G401.6 (cell line): ENCODE measurements around the gene GFM1.
A peak's percentile ranks its signal among the peaks of the same experiment; 100 is the strongest.

Experiments
- FAIRE-seq: peaks from 2 replicates; lab custom pipeline; 2012; peaks lifted over from hg19 to GRCh38; lab: Jason Lieb, UNC

GFM1 gene

DNA sequence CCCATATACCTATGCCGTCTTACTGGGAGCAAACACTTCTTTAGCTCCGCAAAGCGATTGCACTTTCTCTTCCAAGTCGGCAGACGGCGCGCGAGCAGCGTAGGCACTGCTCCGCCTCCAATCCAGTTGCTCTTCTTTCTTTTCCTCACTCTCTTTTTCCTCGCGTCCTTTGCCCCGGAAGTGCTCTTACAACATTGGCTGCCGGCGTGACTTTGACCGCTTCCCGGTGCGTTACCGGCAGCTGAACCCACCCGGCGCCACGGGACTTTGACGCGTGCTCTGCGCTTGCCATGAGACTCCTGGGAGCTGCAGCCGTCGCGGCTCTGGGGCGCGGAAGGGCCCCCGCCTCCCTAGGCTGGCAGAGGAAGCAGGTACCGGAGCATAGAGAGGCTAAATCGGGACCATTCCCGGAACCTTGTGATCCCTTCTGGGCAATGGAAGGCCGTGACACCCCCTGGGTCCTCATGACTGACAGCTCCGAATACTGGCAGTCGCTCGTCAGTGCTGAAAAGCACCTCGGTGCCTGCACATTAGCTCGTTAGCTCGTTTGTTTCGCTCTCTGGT is at the start of gene GFM1:
GFM1 (plus strand) TSS at position 183 of the 564 bp plus-strand sequence; CDS start at position 291, 108 bp downstream.
- peak; percentile 94 for FAIRE-seq

DNA sequence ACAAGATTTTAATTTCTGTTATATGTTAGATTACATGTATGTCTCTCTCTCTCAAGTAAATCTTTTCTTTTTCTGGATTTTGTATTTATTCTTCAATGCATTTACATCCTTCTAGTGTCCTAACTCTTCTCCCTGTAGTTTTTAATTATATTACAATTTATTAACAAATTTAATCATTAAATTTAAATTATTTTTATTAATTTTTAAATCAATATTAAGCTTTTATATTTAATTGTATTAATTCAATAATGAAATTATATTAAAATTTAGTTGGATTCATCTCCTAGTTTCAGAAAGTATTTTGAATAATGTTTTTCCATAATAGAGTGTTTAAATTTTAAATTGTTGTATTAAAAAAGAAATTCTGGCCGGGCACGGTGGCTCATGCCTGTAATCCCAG is 43.5 kb upstream of the GFM1 start:
- FAIRE-seq, result peak; percentile 93

DNA sequence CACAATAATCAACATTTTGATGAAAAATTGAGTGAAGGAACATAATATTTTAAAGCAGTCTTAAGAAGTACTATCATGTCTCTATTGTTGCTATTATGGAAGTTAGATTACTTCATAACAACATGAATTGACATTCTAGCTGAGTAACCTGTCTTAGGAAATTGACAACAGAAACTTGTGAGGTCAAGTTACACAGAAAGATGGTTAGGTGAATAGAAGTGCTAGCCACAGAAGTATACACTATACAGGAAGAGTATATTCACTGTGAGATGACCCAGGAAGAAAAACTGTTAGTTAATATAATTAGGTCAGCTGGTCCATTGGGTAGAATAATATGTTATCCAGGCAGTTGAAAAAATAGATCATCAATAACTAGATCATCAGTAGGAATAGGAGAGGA is 42.1 kb upstream of the GFM1 start:
- FAIRE-seq, result peak; percentile 33

DNA sequence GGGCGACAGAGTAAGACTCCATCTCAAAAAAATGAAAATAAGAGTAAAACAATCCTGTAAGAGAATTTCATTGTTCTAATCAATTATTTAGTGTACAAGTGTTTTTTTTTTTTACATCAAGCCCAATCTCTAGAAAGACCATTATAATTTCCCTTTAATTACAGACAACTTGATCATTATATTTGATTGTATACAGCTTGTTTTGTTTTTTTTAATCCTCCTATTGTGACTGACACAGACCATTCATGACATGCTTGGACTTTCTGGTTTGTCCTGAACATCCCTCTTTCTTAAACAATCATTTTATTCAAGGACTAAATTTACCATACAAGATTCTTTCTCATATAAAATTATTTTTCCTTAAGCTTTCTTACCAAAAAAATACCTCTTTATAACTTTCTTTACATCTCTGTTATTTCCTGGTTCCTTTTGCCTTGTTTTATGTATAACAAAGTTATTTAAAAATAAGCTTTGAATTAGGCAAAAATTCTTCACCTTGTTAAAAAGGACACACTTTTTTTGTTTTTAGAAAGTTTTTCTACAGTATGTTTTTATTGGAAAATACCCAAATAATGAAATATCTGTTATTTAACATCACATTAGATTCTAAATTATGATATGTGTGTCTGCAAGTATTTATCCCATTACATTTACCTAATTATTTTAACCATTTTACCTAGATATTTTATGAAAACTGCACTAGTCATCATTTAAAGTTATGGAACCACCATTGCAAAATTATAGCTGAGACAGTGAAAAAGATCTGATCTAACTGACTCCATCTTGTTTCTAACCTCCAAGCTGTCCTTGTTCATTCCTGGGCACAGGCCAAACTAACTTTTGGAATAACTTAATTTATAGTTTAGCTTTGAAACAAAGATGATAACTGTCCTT is 26.1 kb upstream of the GFM1 start:
- FAIRE-seq, result no peak

DNA sequence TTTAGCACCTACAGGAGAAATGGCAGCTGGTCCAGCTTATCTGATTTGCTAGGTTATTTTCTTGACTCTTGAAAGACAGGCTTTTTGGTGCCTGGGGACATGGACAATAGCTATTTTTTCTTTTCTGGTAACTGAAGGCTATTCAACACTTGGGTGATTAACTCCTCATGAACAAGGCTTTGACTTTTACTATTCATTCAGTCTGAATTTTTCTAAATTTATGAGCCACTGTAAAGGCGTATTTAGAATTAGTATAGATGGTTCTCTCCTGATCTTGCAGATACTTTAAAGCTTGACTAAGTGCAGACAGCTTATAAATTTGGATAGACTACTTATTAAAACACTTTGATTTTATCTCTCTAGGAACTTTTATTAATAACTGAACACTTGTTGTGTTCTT is 18.4 kb upstream of the GFM1 start:
- no peak for FAIRE-seq

DNA sequence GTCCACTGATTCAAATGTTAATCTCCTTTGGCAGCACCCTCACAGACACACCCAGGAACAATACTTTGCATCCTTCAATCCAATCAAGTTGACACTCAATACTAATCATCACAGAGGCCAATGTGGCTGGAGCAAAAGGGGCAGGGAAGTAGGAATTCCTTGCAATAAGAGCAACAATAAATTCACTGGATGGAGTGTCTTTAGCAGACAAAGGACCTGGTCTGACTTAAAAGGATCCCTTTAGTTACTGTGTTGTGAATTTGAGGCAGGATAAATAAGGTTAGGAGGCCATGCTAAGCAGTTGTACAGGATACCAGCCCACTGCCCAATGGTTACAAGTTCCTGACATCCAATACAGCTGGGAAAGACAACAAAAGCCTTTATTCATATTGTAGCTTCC is 12.3 kb upstream of the GFM1 start:
- FAIRE-seq, result no peak

DNA sequence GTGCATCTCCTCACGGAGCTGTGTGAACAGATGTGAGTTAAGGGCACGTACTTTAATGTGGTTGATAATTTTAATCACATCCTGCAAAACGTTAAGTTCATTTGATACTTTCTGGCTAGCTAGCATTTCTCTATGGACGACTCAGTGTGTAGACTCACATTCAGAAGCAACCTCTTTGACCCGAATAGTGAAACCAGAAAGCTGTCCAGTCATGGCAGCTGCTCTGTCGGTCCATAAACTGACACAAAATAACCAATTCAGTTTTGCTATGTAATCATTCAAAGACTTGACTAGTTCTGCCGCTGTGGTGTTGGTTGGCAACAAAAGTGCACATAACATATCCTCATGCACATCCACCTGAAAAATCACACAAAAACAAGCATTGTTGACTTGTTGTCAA is 3.7 kb upstream of the GFM1 start:
- no peak for FAIRE-seq

DNA sequence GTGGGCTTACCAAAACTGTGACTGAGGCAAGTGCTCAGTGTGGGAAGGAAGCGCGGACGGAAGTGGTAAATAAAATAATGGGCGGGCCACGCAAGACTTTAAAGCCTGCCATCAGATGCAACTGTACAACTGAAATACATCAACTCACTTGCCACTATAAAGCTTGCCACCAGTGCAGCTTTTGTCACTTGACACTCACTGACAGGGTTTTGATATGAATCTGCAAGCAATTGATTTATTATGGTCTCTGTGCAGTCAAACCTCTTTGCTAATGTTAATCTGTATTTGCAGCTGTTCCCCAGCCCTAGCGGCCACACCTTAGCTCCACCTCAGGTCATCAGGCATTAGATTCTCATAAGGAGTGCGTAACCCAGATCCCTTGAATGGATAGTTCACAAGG is 2.3 kb upstream of the GFM1 start:
- FAIRE-seq, result no peak

DNA sequence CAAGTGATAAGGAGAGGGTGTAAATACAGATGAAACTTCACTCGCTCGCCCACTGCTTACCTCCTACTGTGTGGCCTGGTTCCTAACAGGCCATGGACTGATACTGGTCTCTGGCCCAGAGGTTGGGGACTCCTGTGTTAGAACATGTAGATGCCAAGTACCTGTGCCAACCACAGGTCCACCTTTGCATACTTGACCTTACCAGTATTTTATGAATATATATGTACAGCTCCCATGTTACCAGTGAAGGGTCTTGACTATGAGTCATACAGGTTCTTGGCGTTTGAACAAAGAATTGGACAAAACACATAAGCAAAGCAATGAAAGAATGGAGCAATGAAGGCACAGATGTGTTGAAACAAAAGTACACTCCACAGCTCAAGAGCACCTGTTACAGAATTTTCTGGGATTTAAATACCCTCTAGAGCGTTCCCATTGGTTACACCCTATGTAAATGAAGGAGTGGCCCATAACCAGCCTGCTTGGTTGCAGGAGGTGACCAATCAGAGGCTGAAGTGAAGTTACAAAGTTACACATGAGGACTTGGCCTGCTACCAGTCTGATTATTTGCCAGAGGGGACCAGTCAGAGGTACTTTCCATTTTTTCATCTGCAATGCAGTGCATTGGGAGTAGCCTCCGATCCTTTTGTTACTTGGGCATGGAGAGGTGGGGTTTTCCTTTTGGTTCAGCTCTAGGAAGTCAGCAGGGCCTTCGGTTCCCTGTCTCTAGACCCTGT is 1.7 kb upstream of the GFM1 start:
- no peak for FAIRE-seq

DNA sequence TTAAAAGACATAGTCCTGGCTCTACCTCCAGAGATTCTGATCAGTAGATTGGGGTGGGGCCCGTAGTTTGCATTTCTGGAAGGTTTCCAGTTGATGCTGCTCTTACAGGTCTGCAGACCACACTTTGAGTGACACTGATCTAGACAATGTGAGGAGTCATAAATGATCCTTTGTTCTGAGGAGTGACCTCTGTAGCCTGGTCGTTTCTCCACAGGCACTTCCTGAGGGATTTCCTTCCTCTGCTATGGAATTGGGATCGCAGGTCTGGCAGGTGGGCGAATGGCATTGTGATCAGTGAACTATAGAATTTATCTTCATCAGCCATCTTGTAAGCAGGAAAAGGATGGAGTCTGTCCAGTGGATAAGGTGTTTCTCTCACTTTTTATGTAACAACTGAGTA is 5.5 kb downstream of the GFM1 start:
- no peak for FAIRE-seq

DNA sequence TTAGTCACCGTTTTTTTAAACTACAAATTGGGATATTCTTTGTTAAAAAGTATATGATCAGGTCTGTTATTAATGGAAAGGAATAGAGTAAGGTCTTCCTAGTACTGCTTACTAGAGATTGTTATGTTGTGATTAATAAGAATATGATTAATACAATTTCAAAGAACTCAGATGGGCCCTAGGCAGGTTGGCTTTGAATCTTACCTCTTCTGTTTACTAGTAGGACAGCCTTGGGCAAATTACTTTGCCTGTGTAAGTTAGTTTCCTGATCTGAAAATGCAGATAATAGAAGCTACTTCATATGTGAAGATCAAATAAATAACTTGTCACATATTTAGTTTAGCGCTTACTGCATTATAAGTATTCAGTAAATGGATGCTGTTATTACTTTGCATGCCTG is 6.9 kb downstream of the GFM1 start:
- no peak for FAIRE-seq

DNA sequence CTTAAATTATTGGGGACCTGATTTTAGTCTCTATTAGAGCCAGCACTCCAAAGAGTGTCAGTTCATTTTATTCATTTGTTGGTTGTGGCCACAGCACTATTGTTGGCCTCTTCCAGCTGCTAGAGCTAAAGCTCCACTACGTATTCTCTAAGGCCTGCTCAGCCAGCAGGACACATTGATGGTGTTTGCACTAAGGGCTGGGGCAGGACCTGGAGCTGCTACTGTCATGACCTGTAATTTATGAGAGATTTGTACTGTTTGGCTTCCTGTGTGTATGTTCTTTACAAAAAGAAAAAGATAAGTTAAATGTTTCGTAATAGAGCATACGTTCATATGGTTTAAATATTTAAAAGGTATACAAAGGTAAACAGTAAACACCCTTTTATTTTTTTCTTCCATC is 8.1 kb downstream of the GFM1 start:
- FAIRE-seq, result no peak

DNA sequence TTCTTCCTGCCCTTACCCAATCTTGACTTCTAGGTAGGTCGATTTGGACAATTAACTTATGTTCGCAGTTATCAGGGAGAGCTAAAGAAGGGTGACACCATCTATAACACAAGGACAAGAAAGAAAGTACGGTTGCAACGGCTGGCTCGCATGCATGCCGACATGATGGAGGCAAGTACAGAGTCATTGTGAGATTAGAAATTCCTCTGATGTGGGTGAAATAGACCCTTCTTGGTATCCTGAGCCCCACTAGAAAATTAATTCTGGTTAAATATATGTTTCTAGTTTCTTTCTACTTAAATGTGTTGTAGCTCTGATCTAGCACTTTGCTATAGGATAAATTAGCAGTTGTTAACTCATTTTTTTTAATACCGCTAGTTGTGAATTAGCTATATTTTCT is 14.6 kb downstream of the GFM1 start:
- no peak for FAIRE-seq

DNA sequence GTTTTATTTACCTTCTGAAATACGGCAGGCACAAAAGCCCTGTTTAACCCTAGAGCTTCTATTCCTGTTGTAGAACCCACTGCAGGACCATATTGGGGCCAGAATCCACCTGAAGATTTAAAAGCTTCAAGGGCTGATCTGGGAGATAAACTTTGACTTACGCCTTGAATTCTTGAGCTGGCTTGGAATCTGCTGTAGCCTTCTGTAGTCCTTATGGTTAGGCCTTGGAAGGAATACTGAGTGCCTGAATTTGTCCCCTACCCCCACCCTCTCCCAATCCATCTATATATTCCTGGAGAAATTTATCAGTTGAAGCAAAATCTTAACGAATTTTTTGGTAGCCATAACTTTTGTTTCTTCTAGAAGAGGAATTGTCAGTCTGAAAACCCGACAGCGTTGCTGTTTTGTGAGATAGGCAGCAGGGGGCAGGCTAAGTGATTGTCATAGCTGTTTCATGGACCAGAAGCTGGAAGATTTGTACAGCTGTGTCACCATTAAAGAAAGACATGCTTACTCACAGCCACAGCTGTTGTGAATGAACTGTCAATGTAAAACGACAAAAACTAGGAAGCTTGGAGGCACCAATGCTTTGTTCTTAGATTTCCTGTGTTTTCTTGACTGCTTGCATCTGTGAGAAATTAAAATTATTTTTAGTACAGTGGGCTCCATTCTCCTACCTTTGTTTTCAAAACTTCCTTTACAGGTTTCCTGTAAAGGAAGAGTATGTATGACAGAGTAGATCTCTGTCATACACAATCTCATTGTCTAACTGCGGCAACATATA is 15.3 kb downstream of the GFM1 start:
- FAIRE-seq, result peak; percentile 41

DNA sequence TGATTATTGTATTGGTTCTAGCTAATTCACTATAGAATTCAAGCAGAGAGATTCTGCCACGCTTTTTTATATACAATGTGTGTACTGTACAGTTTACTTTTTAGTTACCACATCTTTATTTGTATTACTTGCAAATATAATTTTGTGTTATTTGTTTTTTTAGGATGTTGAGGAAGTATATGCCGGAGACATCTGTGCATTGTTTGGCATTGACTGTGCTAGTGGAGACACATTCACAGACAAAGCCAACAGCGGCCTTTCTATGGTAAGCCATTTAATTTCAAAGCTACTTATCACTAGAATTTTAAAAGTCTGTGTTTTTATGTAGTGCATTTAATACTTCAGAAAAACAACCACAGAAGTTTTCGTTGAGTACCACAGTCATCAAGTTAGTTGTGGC is 16.4 kb downstream of the GFM1 start:
- no peak for FAIRE-seq

DNA sequence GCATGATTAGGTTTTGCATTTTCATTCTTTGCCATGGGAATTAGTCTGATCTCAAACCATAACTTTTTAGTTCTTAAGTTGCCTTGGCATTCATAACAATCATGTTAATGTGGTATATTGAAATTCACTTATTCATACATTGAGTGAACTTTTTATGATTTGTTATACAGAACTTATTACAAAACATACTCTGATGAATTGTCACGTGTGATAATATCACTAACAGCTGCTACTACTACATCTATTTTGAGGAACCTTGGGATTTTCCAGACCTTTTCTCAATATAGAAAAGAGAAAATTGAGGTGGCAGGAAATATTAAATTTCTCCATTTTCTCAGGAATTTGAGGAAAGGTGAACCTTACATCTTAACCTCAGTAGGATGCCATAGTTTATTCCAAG is 18.9 kb downstream of the GFM1 start:
- FAIRE-seq, result no peak

DNA sequence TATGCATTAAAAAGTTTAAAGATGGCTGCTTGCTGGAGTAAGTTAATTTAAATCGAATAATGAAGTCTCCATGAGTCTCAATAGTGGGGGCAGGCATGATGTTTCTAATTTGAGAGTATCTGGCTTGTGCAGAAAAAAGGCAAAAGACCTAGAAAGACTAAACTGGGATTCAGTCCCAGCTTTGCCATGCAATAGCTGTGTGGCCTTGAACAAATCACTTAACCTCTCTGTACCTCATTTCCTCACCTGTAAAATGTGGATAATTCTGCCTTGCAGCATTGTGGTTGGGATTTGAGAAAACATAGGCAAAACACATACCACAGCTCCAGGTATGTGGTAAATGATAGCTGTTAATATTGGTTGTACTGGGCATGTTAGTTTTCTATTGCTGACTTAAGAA is 19.5 kb downstream of the GFM1 start:
- no peak for FAIRE-seq

DNA sequence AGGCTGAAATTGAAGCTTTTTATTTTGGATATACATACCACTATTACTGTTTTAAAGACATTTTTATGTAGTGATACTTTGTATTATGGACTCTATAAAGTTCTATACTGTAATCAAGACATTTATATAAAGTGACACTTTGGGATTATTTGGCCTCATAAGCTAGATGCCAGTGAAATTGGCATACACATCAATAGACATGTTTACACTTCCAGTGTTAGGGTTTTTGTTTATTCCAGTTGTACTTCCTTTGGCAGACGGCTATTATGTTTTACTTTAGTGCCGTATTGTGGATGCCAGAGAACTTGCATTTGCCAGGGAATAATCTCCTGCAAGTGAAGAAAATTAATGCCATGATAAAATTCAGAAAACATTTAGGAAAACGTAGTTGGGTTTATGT is 22.1 kb downstream of the GFM1 start:
- no peak for FAIRE-seq

DNA sequence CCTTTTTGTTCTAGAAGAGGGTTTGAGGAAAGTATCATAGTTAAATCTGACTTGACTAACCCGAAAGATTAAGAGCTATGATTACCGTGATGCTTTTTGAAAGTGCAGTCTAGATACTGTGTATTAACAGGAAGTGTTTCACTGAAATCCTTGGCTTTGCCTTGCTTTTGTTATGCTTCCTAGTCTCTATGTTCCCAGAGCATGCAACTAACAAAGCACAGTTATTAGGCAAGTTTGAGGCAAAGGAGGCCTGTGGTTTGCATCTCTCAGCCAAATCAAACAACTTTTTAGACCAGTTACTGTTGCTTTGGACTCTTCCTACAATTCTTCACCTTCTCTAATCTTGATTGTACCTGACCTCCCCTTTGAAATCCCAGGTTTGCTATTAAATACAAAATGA is 24.2 kb downstream of the GFM1 start:
- no peak for FAIRE-seq

DNA sequence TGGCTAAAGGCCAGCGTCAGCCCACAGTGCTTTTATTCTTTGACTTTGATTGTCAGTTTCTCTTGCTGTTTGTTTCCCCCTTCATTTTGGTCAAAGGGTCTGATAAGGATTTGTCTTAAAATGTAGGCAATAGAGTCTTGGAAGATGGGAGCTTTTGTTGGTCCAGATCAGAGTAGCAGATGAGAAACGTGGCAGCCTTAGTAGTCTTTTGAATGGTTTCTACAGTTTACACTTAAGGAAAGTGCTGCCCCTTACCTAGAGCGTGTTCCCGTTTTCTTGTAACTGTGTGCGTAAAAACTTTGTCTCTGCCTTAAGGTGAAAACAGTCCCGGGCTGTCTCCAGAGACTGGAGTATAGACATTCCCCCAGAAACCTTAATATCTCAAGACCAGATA is 27.5 kb downstream of the GFM1 start:
- no peak for FAIRE-seq

DNA sequence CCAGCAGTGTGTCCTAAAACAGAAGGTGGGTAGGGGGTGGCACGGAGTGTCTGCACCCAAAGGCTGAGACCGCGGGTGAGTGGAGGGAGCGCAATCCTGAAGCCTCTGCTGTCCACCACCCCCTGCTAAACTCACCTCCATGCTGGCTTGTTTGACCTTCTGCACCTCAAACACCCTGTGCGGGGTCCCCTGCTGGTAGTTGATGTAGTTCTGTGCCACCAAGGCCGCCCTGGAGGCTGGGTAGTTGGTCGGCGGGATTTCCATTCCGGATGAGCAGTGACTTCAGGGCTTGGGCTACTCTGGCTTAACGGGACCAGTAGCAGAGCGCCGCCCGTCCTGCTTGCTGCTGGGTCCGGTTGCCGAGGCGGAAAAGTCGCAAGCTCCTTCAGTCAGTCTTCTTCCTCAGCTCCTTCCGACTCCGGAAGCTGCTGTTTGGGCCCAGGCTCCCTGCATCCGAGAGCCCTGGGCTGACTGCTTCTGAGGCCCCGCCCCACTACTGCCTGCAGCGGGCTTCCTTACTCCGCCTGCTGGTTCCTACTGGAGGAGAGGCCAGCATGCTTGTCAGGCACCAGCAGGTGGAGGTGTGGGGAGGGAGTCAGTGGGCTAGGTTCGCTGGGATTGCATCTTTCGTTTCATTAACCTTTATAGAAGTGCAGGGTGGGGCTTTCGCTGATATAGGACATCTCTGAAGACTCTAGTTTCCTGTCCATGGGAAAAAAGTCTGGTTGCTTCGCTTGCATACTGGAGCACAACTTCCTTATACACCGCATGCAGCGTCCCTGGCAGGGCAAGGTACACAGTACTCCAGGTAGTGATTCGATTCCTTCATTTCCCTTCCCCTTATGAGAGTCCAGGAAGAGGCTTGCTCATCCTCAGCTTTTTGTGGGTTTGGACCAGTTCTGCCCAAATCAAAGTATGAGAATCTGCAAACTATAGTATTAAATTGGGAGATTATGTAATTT is 28.2 kb downstream of the GFM1 start, which contains the start of gene LXN:
LXN (minus strand) TSS at position 434 of the 962 bp plus-strand sequence; CDS start at position 264, 170 bp downstream.
- FAIRE-seq, result no peak
